Left hindlimb (tissue), 1 donor: ENCODE results near the gene ZNG1B.
A peak's percentile ranks its signal among the peaks of the same experiment; 100 is the strongest.
"Not testable (repeated sequence)": the region's sequence is repeated elsewhere in the genome, so short reads cannot be mapped to it uniquely, and the experiment has no call there.

Experiments
- DNase-seq: peaks from one replicate; pipeline ENCODE4 v3.0.0-alpha.2; 2018

Gene ZNG1B

DNA sequence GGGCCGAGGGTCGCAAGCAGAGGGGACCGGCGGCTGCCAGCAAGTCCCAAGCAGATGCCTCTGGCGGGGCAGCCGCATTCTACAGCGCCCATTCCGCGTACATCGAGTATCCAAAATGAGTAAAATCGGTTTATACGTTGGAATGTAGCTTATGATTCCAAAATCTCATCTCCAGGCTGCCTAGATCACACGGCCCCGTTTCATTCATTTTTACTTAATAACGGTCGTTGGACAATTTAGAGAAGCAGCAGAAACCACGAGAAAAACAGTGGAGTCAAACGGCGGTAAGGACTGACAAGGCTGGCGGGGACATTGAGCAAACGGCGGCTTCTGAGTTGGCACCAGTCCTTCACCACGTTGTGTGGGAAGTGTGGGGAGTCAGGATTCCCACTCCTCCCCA is 66.6 kb downstream of the ZNG1B start:
- DNase-seq, result peak; percentile 31

DNA sequence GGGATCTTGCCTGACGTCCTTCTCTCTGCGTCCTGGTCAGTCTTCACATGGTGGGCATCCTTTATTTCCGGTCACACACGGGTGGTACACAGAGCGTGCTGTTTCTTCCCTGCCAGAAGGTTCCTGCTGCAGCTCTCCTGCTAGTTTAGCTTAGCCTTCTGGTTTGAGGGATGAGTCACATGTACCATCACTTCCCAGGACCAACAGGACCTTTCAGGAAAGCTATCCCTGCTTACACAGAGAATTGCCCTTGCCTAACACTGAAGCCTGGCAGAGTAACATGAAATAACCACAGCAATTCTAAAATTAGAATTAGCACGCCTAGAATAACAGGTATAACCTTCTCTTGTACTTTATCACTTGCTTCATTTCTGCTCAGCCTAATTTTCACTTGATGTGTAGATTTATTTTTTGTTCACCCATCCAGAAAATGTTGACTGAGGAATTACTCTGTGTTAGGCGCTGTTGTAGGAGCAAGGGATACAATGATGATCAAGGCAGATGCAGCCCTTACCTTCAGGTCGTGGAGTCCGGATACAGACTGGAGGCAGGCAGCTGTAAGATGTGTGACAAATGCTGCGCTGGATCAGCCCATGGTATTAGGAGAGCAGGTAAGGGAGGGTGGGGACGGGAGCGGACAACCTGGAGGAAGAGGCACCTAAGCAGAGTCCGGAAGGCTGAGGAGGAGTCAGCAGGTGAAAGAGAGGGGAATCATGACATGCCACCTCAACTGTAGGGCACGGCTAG is 70.1 kb downstream of the ZNG1B start:
- DNase-seq, result not testable (repeated sequence)

DNA sequence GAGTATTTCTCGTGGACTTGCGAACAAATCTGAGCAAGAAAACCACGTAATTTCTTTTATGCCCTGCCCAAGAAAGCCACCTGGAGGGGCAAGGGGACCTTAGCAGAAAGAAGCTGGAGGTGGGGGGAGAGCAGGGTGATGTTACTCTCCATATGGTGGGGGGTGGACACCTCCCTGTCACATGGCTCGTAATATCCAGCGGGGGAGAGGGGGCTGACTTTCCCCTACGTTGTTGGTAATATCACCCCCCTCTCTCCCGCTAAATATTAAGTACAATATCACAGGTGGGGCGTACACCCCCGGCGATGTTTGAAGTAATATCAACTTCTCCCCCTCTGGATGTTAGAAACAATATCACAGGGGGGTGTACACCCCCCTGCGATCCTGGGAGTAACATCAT is 70.7 kb downstream of the ZNG1B start:
- DNase-seq, result not testable (repeated sequence)

DNA sequence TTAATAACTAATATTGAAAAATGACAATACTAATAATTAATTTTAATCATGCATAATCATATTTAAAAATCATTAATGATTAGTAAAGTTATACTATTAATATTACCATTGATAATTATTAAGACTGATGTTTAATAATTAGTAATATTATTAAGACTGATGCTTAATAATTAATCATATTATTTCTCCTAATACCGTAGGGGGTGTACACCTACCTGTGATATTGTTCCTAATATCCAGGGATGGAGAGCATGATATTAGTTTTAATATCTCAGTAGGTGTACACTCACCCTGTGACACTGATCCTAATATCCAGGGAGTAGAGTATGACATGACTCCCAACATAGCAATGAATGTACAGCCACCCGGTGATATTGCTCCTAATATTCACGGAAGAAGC is 73.4 kb downstream of the ZNG1B start:
- not testable (repeated sequence) for DNase-seq

DNA sequence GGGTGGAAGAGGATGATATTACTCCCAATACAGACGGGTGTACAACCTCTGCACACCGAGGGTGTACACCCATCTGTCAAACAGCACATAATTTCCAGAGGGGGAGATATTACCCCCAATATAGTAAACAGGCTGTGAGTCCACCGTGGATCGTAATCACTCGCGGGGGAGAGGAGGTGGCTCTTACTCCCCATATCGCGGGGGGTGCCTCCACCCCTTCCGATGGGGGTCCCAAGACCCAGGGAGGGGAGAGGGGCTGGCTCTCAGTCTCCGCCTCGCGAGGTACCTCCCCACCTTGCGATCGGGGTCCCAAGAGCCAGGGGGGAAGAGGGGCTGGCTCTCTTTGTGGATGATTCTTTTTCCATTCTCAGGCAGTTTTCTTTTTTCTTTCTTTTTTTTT is 74.4 kb downstream of the ZNG1B start:
- DNase-seq, result not testable (repeated sequence)

DNA sequence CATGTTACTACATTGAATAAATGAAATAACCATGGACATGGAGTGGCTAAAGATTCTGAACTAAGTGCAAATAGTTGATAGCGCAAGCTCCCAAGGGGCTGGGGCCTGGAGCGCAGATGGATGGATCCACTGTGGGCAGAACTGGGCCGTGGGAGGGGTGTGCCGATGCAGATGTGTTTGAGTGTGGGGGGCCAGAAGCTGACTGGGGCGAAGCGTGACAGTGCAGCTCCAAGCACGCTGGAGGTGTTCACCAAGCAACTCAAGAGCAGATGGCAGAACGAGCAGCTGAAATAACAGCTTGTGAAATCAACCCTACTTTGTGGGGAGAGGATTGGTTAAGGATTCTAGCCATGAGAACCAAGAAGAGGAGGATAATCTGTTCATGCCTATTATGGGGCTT is 78.0 kb downstream of the ZNG1B start:
- DNase-seq, result not testable (repeated sequence)

DNA sequence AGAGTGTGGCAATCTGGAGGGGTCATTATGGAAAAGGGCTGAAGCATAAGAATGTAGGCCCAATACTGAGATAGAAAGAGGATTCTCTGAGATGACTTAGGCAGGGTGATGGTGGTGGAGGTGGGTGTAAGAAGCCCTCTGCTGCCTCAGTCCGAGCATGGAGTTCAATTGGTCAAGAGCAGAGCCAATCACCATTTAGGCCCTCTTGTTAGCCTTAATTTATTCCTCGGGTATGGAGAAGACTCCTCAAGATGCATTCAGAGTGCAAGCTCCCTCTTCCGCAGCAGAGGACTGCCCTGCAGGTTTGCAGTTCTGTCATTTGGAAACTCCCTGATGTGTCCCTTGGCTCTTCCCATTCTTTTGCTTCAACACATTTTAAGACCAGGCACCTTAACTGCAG is 78.5 kb downstream of the ZNG1B start:
- DNase-seq, result not testable (repeated sequence)

DNA sequence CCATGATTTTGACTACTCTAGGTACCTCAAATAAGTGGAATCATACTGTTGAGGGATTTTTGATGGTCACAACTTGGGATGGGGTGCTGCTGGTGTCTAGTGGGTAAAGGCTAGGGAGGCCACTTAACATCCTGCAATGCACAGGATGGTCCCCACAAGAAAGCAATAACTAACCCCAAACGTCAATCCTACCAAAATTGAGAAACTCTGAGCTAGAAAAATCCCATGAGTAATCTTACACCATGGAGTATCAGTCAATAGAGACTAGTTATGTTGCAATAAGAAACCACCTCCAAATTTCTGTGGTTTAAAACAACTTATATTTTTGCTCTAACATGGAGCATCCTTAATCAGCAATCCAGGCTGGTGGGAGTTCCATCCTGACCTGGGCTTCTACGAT is 79.5 kb downstream of the ZNG1B start:
- DNase-seq, result not testable (repeated sequence)

DNA sequence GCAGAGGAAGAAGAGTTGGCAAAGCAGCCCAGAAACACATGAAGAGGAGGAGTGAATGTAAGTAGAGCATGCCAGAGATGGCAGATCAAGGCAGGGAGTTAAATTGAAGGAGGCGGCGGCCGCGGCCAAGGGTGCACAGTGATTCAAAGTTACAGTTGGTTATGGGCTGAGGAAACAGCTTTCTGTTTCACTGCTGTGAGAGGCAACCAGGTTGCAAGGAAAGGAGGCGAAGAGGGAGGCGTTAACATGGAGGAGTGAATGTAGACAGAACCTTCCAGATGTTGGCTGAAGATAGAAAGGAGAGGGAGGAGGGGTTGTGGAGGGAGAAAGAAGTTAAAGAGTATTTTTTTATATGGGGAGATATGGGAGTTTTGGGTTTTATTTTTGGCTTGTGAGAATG is 83.3 kb downstream of the ZNG1B start:
- not testable (repeated sequence) for DNase-seq

DNA sequence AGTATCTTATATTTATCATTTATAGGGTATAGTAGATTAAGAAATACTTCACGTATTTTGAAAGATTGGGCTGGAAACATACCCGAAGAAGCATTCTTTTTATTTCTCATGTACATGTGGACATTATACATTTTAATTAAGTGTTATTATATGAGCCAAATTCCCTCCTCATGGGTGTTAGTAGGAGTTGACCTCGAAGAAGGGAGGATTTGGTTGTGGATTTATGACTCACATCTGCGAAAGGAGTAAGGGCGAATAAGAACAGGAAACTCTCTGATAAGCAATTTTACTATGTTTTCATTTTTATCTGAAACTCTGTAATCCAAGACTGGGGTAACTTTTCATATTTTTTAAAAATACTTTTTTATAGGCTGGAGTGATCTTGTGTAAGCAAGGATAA is 84.0 kb downstream of the ZNG1B start:
- DNase-seq, result not testable (repeated sequence)

DNA sequence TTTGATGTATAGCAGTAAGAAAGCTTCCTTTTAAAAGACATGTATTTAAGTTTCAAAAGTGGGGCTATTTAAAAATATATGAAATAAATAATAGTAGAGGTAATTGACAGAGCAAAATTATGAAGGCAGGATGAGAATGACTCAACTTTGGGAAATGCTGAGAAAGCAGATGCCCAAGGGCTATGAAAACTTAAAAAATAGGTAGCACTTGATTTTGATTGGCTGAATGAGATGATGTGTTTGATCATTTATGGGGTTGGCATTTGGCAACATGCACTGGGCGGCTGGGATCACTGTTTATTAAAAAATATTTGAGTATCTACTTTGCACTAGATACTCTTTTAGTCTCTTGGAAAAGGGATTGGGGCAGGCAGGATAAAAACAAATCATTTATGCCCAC is 87.5 kb downstream of the ZNG1B start:
- DNase-seq, result not testable (repeated sequence)

DNA sequence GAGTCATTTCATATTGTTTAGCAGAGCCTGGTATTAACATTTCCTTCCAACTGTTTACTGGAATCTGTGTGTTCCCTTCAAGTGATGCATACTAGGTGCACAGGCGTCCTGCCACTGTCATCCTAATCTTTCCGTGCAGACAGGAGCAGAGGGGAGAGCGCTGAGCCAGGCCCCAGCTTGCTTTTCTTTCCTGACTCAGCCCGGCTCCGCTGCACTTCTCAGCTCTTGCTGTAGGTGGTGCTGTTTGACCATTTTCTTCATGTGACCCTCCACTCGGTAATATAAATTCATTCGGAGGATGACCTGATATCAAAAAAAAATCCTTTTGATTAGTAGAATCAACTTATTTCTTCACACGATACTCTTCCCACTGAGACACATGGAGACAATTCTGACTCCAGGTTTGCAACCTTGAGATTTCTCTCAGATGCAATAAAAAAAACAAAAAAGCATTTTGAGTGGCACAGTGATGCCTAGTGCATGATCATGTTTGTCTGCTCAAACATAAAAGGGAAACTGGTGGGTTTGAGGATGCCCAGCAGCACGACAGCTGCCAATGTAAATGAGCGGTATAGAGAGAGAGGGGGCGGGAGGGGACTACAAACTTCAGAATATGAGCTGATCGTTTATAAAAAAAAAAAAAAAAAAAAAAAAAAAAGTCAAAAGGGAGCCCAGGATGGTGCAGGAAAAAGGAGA is 90.0 kb downstream of the ZNG1B start:
- DNase-seq, result not testable (repeated sequence)

DNA sequence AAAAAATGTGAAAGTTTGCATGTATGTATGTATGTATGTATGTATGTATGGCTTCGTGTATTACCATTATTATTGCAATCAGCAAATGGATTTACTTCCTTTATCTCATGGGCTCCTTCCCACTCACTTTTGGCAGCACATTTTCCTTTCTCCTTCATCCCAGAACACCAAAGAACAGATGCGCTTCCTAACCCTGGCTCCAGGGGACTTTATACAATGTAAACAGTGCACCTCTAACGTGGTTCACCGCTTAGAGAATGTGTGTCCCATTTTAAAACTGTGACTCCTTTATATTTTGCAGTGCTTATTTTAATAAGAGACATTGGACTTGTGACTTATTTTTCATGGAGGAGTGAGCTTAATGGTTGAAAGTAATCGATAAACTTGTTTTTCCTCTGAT is 90.6 kb downstream of the ZNG1B start:
- not testable (repeated sequence) for DNase-seq

DNA sequence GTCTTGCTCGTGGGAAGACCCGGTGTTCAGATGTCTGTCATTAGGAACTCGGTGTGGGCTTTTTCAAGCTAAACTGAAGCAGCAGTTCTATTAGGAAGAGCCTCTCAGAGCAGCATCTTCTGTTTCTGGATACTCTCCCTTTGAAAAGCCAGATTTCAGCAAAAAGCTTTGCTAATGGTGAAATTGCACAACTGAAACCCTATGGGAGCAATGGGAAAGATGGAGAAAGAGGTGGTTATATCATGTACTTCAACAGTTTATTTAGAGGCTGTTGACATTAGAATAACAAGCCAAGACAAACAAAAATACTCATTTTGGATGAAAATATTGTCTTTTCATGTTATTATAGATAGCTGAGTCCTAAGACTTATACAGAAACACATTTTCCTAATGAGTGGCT is 91.4 kb downstream of the ZNG1B start:
- DNase-seq, result not testable (repeated sequence)

DNA sequence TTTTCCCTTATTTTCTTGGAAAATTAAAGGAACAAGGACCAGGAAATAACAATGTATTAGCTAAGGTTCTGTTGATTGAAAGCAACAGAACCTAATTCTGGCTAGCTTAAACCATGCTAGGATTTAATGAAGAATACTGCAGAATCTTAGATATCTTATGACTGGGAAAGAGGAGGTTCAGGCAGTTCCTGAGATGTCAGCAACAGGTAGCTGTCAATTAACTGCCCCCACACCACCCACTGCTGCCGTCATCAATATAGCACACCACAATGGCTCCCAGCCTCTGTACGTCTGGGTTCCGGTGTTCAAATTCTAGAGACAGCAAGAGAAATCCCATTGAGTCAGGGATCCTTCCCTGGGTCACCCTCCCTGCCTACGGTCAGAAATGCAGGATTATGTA is 95.5 kb downstream of the ZNG1B start:
- not testable (repeated sequence) for DNase-seq

DNA sequence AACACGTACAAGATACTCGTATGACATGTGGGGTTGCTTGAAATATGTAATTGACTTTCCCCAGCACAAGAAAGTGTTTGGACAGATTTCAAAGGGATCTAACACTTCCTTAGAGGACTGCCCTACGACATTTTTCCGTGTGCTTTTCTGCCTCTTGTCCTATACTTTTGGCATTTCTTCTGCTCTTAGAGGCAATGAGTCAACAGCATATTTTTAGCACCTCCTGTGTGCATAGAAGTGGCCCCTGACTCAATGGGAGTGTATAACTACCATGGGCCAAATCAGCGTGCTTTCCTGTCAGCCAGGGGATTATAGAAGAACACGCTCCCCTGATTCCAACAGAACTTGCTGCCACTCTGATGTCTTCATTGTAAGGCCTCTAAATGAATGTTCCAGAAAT is 99.1 kb downstream of the ZNG1B start:
- not testable (repeated sequence) for DNase-seq

DNA sequence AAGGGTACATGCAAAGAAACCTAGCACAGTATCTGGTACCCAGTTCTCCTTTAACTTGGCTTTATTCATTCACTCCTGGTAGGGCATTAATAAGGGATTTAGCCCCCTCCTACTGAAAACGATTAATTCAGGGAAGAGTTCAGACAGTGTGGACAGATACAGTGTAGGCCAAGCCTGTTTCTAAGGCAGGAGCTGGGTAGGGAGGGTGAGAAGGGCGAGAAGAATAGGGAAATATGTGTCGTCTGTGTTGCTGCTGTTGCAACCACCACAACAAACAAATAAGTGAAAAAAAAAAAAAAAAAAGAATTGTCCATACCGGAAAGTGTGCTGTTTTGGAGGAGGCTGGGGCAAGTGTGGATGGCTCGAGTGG is 103.3 kb downstream of the ZNG1B start:
- DNase-seq, result not testable (repeated sequence)

DNA sequence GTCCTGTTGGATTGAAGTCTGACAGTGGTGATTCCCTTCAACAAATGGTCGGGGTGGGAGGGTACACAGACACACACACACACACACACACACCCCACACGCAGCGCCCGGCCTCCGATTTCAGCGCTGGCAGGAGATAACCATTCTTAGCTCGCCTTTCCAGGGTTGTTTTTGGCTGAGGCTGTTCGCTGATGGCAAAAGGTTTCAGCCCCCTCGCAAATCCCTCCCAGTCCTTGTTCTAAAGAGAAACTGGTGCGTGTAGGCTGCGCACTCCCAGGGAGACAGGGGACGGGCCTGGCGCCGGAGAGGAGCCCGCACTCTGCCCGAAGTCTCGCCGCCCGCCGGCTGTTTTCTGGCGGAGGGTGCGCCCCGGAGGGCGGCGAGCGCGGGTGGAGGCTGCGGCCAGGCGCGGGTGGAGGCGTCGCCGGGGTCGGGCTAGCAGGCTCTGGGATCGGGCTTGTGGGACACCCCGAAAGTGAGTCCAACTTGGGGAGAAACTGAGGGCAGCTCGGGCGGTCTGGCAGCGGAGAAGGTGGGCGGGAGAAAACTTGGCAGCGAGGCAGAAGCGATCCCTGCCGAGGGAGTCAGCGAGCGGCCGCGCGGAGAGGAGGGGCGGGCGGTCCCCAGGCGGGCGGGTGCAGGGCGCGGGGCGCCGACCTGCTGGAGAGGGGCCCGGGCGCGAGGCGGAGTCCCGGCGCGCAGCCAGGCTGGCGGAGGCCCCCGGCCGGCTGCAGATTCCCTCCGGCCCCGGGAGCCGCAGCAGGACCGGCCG is 103.9 kb downstream of the ZNG1B start:
- DNase-seq, result peak; percentile 61

DNA sequence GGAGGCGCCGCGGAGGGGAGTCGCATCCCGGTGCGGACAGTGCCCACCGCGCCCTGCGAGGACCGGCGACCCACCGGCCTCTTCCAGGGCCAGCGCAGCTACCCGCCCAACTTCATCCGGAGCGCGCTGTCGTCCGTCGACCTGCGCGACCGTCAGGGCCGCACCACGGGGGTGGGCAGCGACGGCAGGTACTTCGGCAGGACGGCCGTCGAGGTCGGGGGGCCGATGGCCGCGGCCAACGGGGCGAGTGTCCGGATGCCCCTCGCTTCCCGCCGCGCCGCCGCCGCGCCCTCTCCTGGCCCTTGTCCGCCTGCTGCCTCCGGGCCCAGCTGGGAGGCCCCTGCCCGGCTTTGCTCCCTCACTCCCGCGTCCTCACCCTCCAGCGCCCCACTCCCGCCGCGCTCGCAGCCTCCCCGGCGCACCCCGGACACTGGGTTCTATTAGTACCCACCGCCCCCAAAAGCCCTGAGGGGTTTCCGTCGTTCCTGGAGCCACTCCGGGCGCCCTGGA is 104.5 kb downstream of the ZNG1B start:
- peak; percentile 31 for DNase-seq

DNA sequence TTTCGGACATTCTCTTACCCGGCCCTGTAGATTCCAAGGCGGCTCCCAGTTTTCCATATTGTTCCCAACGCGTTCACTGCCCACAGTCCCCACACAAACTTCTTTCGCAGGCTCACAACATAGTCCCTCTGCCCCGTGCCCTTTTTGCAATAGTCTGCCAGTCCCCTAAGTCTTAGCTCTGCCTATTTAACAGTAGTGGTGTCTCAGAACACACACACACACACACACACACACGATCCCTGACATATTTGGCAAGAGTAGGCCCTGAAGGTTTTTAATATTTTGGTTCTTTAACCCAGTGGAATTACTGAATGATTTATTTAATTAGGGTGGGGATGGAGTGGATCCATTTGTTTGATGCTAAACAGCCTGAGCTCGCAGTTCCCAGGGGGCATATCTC is 105.0 kb downstream of the ZNG1B start:
- DNase-seq, result not testable (repeated sequence)
